GM21515 (cell line): ENCODE results near the gene SLC39A1.
"Not testable (repeated sequence)": the region's sequence is repeated elsewhere in the genome, so short reads cannot be mapped to it uniquely, and the experiment has no call there.

Source experiments
- ATAC-seq: cut with Tn5 transposase; IDR thresholded peaks from one replicate; pipeline ENCODE4 v1.9.1; 2021; ENCODE audit not compliant: unreplicated experiment

The SLC39A1 gene

GRCh38 chr1:153932156-153933131 is 30.9 kb downstream of the SLC39A1 start:
- no peak for ATAC-seq

- no peak for ATAC-seq
Measured at GRCh38 chr1:153929981-153930948, 33.1 kb downstream of the SLC39A1 start.

- no peak for ATAC-seq
Measured at GRCh38 chr1:153929426-153929825, 33.9 kb downstream of the SLC39A1 start.

- ATAC-seq = no peak
Measured at GRCh38 chr1:153928791-153929341, 34.5 kb downstream of the SLC39A1 start.

- no peak for ATAC-seq
Measured at GRCh38 chr1:153928245-153928644, 35.1 kb downstream of the SLC39A1 start.

GRCh38 chr1:153926405-153926804 is 36.9 kb downstream of the SLC39A1 start:
- ATAC-seq = no peak

GRCh38 chr1:153922972-153923925 is 40.1 kb downstream of the SLC39A1 start, which contains the start of gene GATAD2B:
TSS of gene GATAD2B (minus strand) at chr1:153922972. CDS start at chr1:153828347, 94,625 bp downstream.
- peak; percentile 88 for ATAC-seq

- ATAC-seq = peak; percentile 25
Measured at GRCh38 chr1:153922076-153922971, 41.0 kb downstream of the SLC39A1 start.

GRCh38 chr1:153921803-153922075 is 41.6 kb downstream of the SLC39A1 start:
- ATAC-seq = no peak

GRCh38 chr1:153921080-153921802 is 42.1 kb downstream of the SLC39A1 start:
- ATAC-seq = no peak

GRCh38 chr1:153919876-153920852 is 43.2 kb downstream of the SLC39A1 start:
- no peak for ATAC-seq

GRCh38 chr1:153916297-153916696 is 47.0 kb downstream of the SLC39A1 start:
- no peak for ATAC-seq

GRCh38 chr1:153912349-153912748 is 51.0 kb downstream of the SLC39A1 start:
- ATAC-seq = no peak

GRCh38 chr1:153910560-153910959 is 52.8 kb downstream of the SLC39A1 start:
- not testable (repeated sequence) for ATAC-seq
